NCI-H2107 treated with DMSO at 0.1 percent for 48 hours (cell line): ENCODE data around the gene MC5R.
"Not testable (repeated sequence)": the region's sequence is repeated elsewhere in the genome, so short reads cannot be mapped to it uniquely, and the experiment has no call there.

ENCODE experiments used
- DNase-seq: peaks from one replicate; lab custom pipeline; 2025; ENCODE audit not compliant: unreplicated experiment; lab: John Stamatoyannopoulos, UW

Gene MC5R

GRCh38 chr18:13836559-13836958, 12.6 kb downstream of the MC5R start:
- DNase-seq: no peak

- no peak for DNase-seq
Observed at GRCh38 chr18:13849791-13850190, 25.8 kb downstream of the MC5R start.

GRCh38 chr18:13862898-13863297, 38.9 kb downstream of the MC5R start:
- DNase-seq: not testable (repeated sequence)

GRCh38 chr18:13868501-13869271, 44.7 kb downstream of the MC5R start:
- no peak for DNase-seq

GRCh38 chr18:13871701-13872100, 47.8 kb downstream of the MC5R start:
- DNase-seq: no peak

- DNase-seq: no peak
Observed at GRCh38 chr18:13872373-13872772, 48.4 kb downstream of the MC5R start.

GRCh38 chr18:13872932-13873331, 49.0 kb downstream of the MC5R start:
- no peak for DNase-seq

GRCh38 chr18:13874558-13874957, 50.6 kb downstream of the MC5R start:
- DNase-seq: no peak
